GM19467 (cell line): ENCODE data around the gene PSMD11.
A peak's percentile ranks its signal among the peaks of the same experiment; 100 is the strongest.

Source experiments
- ATAC-seq: cut with Tn5 transposase; IDR thresholded peaks from one replicate; pipeline ENCODE4 v1.9.1; 2021; ENCODE audit warnings: mild to moderate bottlenecking, moderate library complexity; ENCODE audit not compliant: unreplicated experiment

The PSMD11 gene

DNA sequence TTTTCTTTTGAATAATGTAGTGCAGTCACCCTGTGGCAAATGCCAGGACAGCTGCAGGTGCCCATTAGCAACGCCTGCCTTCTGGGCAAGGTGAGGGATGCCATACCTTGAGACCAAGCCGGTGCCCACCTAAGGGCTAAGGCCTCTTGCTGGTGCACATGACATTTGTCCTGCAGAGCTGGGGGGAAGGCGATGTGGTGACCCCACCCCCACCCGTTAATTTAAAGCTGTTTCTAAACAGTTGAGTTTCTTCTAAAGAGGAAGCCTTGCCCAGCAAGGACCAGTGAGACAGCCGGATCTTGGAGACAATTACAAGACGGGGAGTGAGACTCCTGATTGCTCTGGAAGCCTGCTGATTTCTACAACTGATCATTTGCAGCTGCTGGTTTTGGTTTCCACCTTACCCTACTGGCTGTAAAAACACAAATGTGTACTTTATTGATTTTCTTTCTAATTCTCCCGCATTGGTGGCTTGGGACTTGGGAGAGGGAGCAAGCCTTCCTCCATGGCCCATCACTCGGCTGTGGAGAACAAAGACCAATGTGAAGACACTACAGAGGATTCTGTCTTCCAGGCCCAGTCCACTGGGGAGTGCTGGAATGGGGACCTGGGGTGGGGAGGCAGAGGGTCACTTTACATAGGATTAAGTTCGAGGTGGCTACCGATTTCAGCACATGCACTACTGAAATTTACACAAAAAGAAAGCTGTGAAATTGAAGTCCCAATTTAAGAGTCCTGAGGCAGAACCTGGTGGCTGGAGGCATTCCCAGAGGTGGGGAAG, 45.2 kb downstream of the PSMD11 start:
- ATAC-seq, result no peak

DNA sequence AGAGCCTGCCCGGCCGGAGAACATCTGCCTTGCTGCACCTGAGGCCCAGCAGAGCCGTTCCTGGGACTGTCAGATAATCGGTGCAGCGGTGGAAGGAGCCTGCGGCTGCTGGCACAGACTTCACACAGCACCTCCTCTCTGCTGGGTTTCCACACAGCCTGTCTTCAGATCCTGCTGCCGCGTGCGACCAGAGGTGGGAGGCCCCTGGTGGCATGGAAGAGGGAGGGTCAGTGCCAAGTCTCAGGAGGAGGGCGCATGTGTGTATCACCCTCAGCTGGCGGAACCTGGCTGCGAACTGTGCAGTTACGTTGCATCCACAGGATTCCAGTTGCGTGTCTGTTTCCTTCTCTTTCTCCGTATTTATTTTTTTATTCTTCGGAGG, 45.8 kb downstream of the PSMD11 start:
- no peak for ATAC-seq

DNA sequence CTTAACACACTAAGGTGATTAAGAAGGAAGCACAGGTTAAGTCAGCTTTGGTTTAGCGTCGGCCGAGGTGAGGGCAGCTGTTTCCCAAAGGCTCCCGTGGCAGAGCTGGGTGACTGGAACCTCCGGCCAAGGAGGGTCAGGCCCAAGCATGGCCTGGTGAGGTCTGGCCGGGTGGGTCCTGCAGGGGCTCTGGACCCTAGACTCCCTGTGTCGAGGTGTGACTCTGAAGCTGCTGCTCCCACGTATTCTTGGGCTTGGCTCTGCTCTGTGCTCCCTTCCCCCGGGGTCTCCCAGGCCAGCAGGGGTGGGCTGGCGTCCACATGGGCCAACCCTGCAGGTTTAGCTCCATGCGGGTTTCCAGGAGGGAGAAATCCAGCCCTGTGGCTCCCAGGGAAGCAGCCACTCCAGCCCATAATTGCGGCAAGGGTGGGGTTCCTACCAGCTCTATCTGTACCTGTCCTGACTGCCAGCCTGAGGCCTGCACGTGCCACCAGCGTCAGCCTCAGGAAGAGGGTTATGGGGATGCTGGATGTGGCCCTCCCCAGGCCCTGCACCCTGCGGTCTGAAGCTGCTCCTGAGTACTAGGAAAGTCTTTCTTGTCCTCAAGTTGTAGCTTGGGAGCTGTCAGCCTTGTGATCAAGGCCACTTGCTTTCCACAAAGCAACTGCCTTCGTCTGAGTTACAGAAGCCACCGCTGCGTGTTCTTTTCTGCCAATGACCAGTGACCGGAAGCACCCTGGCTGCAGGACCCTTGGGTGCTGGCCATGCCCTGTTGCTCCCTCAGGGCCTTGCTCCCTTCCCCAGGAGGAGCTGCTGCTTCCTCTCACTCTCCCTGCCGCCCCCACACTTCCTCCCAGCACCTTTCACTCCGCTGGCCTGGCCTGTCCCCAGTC, 47.3 kb downstream of the PSMD11 start:
- no peak for ATAC-seq

DNA sequence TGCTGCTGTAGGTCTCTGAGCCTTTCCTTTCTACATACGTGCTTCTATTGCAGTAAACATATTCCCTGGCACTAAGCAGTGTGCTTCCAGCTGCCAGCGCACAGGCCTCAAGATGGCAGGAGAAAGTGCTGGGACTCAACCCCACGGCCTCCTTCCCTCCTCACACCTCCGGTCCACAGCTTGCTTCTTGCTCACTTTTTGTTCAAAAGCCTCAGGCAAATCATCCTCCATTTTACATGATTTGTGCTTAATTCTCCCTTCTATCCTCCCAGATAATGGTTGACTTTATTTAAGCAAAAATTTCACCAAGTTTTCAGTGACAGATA, 47.9 kb downstream of the PSMD11 start:
- no peak for ATAC-seq

DNA sequence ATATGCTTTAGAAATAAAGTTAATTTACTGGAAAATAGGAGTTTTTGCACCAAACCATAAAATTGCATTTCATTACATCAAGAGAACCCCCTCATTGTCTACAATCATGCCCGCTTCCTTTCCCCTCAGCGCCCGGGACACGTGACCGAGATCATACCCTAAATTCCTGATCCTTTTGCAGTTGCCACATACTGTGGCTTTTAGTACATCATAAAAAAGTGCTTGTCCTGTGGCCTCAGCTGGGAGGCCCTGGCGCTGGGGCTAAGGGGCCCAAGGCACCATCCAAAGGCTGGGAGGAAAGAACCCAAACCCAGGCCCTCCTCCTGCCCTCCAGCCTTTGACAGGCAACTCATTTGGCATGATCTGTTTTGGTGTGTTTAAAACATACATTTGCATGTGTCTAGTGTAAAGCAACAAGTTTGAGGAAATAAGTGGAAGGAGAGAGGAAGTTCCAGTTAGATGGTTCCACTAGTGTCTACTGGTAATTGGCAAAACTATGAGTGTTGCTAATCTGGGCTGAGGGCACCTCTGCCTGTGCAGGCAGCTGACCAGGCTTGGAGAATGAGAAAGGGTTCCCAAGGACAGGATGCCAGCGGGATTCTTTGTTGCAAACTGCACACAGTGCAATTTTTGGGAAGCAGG, 48.5 kb downstream of the PSMD11 start:
- no peak for ATAC-seq

GRCh38 chr17:32493571-32493970, 49.3 kb downstream of the PSMD11 start:
- ATAC-seq, result no peak

- no peak for ATAC-seq
These were observed 49.7 kb downstream of the PSMD11 start for GRCh38 chr17:32493976-32494513.

DNA sequence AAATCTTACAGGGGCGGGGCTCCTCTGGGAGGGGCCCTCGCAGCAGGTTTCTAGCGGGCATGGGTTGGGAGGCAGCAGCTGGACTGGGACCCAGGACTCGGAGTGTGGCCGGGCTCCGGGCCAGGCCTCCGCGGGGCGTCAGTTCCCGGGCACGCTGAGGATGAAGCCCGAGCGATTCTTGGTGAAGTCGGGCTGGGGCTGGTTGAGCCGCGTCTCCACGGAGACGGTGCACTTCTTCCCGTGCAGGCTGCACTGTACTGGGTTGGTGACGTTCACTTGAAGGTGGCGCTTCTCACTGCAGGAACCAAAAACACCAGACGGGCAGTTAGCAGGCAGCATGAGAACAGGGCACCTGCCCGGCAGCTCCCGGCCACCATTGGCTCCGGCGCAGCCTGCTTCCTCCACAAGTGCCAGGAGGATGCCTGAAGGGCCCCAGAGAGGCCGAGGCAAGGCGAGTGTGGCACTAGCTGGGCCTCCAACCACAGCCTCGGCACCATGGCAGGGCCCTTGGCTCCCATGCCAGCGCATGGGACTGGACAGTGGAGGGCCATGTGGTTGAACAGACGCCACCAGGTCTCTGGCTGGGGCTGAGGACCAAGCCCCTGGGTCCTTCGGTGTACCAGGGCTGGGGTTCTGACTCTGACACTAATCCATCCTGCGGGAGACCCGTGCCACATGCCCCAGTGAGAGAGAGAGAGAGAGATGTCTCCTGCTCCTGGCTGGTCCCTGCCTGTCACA, 50.5 kb downstream of the PSMD11 start:
- ATAC-seq, result no peak

- no peak for ATAC-seq
These were observed 51.3 kb downstream of the PSMD11 start for GRCh38 chr17:32495359-32496231.

GRCh38 chr17:32496395-32497073, 52.2 kb downstream of the PSMD11 start:
- no peak for ATAC-seq

GRCh38 chr17:32497431-32498205, 53.3 kb downstream of the PSMD11 start:
- ATAC-seq, result no peak

- no peak for ATAC-seq
These were observed 54.1 kb downstream of the PSMD11 start for GRCh38 chr17:32498391-32498790.

- no peak for ATAC-seq
These were observed 57.7 kb downstream of the PSMD11 start for GRCh38 chr17:32502013-32502412.

GRCh38 chr17:32502710-32503109, 58.4 kb downstream of the PSMD11 start:
- ATAC-seq, result no peak

DNA sequence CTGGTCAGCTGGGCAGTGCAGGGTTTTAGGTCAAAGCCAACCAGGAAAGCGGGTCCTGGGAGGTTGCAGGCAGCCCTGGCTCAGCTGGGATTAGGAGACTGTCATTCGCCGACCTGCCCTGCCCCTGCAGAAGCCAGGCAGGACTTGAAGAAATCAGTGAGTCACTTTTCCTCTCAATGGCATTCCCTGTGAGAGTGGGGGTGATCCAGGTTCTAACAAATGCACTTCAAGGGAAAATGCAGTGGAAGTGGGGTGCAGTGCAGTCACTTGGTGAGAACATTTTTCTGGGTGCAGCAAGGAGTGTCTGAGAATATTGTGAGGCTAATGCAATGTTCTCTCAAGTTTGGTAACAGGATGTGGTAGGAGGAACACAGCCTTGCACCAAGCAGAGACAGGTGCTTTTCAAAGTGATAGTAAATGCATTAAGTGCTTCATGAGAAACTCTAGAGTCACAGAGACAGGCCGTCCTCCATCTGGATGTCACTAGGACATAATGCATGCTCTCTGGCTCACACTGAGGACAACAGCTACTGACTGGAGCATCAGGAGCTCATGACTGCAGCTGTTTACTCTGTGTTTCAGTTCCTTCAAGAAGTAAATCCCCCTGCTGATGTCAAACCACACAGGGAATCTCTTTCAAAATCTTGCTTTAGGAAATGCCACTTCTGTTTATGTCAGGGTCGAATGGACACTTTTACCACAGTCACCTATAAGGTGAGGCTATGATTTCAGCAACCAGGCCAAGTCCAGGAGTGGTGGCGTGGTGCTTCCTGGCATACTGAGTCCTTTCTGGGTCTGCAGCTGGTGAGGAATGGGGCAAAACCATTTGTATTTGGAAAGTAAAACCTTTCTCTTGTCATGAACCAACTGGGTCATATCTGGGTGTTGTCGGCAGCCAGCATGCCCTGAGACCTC, 59.2 kb downstream of the PSMD11 start:
- peak; percentile 85 for ATAC-seq

- ATAC-seq, result no peak
These were observed 60.1 kb downstream of the PSMD11 start for GRCh38 chr17:32504166-32504990.

- ATAC-seq, result no peak
These were observed 64.6 kb downstream of the PSMD11 start for GRCh38 chr17:32508926-32509325.
